ENCODE measurements around the gene RNF8. TPM values are rescaled to one million over a fixed set of nuclear protein-coding genes. Genes with fewer than 3 reads are reported as not detected.

Gene RNF8
- total RNA-seq, 4 donors from 2014 or later, result 8.9 to 19.0 (median 13.5) TPM

GRCh38 chr6:37388578-37388977 lies 34.8 kb downstream of the RNF8 start:
- Histone ChIP-seq H3K9me3 (no peaks in the 10 kb centered on the region), H3K27me3 (no peaks in the 10 kb centered on the region), H3K36me3 (peaks cover 0 to 38% (median 0%) of the 10 kb centered on the region in 3 donors), H3K4me1 (no peaks in the 10 kb centered on the region), H3K27ac (no peak overlapping the region), H3K4me3 (no peak overlapping the region)
- no peak for TF ChIP-seq CTCF (IDR thresholded peaks at IDR 0.05)
- TF ChIP-seq POLR2A (IDR thresholded peaks at IDR 0.05), result no peak
- DNase-seq, result no peak

- Histone ChIP-seq H3K27me3 (no peaks in the 10 kb centered on the region), H3K4me1 (no peaks in the 10 kb centered on the region), H3K9me3 (no peaks in the 10 kb centered on the region), H3K27ac (no peak overlapping the region), H3K4me3 (no peak overlapping the region), H3K36me3 (peaks cover 0 to 38% (median 0%) of the 10 kb centered on the region in 3 donors)
- no peak for DNase-seq
- TF ChIP-seq POLR2A (IDR thresholded peaks at IDR 0.05), result no peak
- no peak for TF ChIP-seq CTCF (IDR thresholded peaks at IDR 0.05)
Measured at GRCh38 chr6:37389857-37390256, 36.1 kb downstream of the RNF8 start.

DNA sequence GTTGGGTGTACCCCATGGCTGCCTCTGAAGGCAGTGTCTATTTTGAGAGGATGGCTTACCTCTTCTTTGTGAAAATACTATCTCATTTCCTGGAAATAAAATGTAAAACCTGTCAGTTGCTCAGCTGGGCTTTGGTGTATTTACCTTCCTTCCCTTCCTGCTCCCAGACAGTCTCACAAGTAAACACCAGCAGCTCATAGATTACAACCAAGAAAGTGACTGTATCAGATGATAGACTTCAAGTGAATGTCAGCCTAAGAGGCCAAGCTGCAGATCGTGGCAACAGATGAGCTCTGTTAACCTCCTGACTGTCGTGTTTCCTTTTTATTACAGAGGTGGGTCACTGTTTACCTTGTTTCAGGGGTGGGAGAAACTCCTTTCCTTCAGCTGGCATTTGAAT lies 37.3 kb downstream of the RNF8 start:
- no peak overlapping the region for H3K27ac ChIP-seq
- TF ChIP-seq CTCF (IDR thresholded peaks at IDR 0.05) (no peak), POLR2A (IDR thresholded peaks at IDR 0.05) (no peak)
- no peaks in the 10 kb centered on the region for H3K4me1 ChIP-seq
- no peaks in the 10 kb centered on the region for H3K9me3 ChIP-seq
- H3K36me3 ChIP-seq, result peaks cover 0 to 36% (median 0%) of the 10 kb centered on the region in 3 donors
- no peak for DNase-seq
- H3K27me3 ChIP-seq, result no peaks in the 10 kb centered on the region
- H3K4me3 ChIP-seq, result no peak overlapping the region

- Histone ChIP-seq H3K36me3 (peaks cover 0 to 27% (median 0%) of the 10 kb centered on the region in 3 donors), H3K27ac (no peak overlapping the region), H3K4me1 (no peaks in the 10 kb centered on the region), H3K27me3 (no peaks in the 10 kb centered on the region), H3K4me3 (no peak overlapping the region), H3K9me3 (no peaks in the 10 kb centered on the region)
- DNase-seq, result no peak
- TF ChIP-seq POLR2A (IDR thresholded peaks at IDR 0.05), result no peak
- TF ChIP-seq CTCF (IDR thresholded peaks at IDR 0.05), result no peak
Measured at GRCh38 chr6:37392821-37393220, 39.0 kb downstream of the RNF8 start.

DNA sequence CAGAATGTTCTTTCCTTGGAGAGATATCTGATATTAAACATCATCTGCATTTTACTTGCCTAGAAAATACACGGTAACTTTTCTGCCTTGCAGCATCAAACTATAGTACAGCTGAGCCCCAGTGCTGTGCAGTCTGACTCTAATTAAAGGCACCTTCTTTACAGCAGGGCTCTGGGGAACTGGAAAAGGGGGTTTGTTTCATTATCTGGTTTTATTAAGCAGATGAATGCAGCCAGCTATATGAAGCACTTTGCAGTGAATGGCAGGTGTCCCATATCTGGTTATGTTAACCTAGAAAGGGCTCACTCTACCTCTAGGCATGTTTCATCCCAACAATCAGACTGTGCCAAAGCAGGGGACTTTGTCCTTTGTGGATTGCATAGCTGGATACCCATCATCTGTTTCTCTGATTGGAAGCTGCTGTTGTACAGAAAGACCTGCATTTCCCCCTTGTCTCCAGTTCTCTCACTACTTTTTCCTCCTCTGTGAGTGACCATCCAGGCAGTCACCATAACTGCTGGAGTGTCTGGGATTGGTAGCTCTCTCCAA lies 39.7 kb downstream of the RNF8 start:
- TF ChIP-seq CTCF (IDR thresholded peaks at IDR 0.05) (no peak), POLR2A (IDR thresholded peaks at IDR 0.05) (no peak)
- H3K4me3 ChIP-seq, result no peak overlapping the region
- H3K27me3 ChIP-seq, result no peaks in the 10 kb centered on the region
- no peak for DNase-seq
- no peaks in the 10 kb centered on the region for H3K9me3 ChIP-seq
- no peak overlapping the region for H3K27ac ChIP-seq
- H3K36me3 ChIP-seq, result peaks cover 0 to 22% (median 0%) of the 10 kb centered on the region in 3 donors
- H3K4me1 ChIP-seq, result no peaks in the 10 kb centered on the region
